Stomach (tissue), 9 donors: ENCODE data around the gene GLP2R. TPM values are rescaled to one million over a fixed set of nuclear protein-coding genes. Genes with fewer than 3 reads are reported as not detected.
A peak's percentile ranks its signal among the peaks of the same experiment; 100 is the strongest.

Experiments
- DNase-seq, 2 donors: peaks; one replicate each; pipeline versions ENCODE4 v3.0.0 to v3.0.0-alpha.2; 2013 to 2019
- H3K27ac ChIP-seq, 5 donors: fragments of 200-600 bp in 4 of 5; sonication (generic) in 4 of 5; one replicate each; pipeline ENCODE4 v1.5.1; 2013 to 2019; ENCODE audit warnings: mild to moderate bottlenecking in 1 of 5, moderate library complexity in 1 of 5
- H3K27me3 ChIP-seq, 3 donors: fragments of 200-600 bp; sonication (generic); one replicate each; pipeline ENCODE4 v1.5.1; 2017 to 2019; ENCODE audit warnings: mixed run types in 1 of 3
- H3K36me3 ChIP-seq, 4 donors: fragments of 200-600 bp; sonication (generic); 1 replicate in 3 of 4; 2 replicates in 1 of 4; pipeline ENCODE4 v1.5.1; 2016 to 2019
- H3K4me1 ChIP-seq, 4 donors: fragments of 200-600 bp; sonication (generic); one replicate each; pipeline ENCODE4 v1.5.1; 2016 to 2019
- H3K4me3 ChIP-seq, 4 donors: fragments of 200-600 bp; sonication (generic) in 3 of 4; one replicate each; pipeline ENCODE4 v1.5.1; 2016 to 2019; ENCODE audit warnings: mild to moderate bottlenecking in 1 of 4
- H3K9me3 ChIP-seq, 4 donors: fragments of 200-600 bp; sonication (generic); one replicate each; pipeline ENCODE4 v1.5.1; 2016 to 2019
- CTCF ChIP-seq, 7 experiments: fragments of 450-650 bp in 4 of 7; fragments of 200-600 bp in 3 of 7; sonication (generic) in 3 of 7; IDR thresholded peaks; one replicate each; pipeline ENCODE4 v1.5.1; 2016 to 2019; ENCODE audit warnings: antibody characterized with exemption in 7 of 7, control low read depth in 2 of 7, mild to moderate bottlenecking in 1 of 7
- EP300 ChIP-seq: sonication (generic); formaldehyde crosslinking; IDR thresholded peaks from one replicate; pipeline ENCODE4 v1.6.1; 2017; ENCODE audit warnings: antibody characterized with exemption
- POLR2A ChIP-seq, 4 donors: fragments of 450-650 bp; IDR thresholded peaks; one replicate each; pipeline ENCODE4 v1.6.1; 2016; ENCODE audit warnings: antibody characterized with exemption in 4 of 4, control low read depth in 2 of 4, mild to moderate bottlenecking in 1 of 4, moderate library complexity in 1 of 4
- POLR2AphosphoS5 ChIP-seq, 3 donors: sonication (generic); formaldehyde crosslinking; IDR thresholded peaks; one replicate each; pipeline ENCODE4 v1.6.1; 2016; ENCODE audit warnings: antibody characterized with exemption in 3 of 3
- WGBS, 5 donors: extraction: QIAGEN DNeasy Blood & Tissue Kit in 3 of 5; methylation state at CpG; one replicate each; pipeline versions ENCODE4 v1.1.5 to v1.1.7; 2013 to 2018; 5-methylcytosine and 5-hydroxymethylcytosine counted together
- intact Hi-C: fragments of 100-400 bp; cut with DNase I; formaldehyde crosslinking; loops from one replicate; pipeline ENCODE4 v1.15.1; 2023; ENCODE audit warnings: low total_unique reads
- polyA plus RNA-seq, 3 donors: library from polyadenylated mRNA; stranded (reverse); fragments of 200-250 nt; gene quantifications; one replicate each; pipeline ENCODE4 v1.2.3, GENCODE V29; 2013
- total RNA-seq, 5 donors: library from RNA; depleted of rRNA; stranded (reverse); fragments of >200 nt; gene quantifications; one replicate each; pipeline versions ENCODE4 v1.1.0 to v1.2.3, GENCODE V29; 2014 to 2016
- donor health status: healthy with polysubstance abuse.
- donor health status: Bipolar disorder and iron deficiency.
- donor health status: healthy.

GLP2R gene
- total and polyA plus RNA-seq, 8 donors: 0.40 to 15.4 (median 5.8) TPM

GRCh38 chr17:9872852-9873251, 47.1 kb downstream of the GLP2R start:
- H3K27ac ChIP-seq: no peak overlapping the region
- intact Hi-C loops: no loop called here
- H3K4me3 ChIP-seq: no peak overlapping the region
- WGBS, 5 donors: 62 to 90% (median 74%) methylated on average over 6 of the region's 6 CpGs
- no peaks in the 10 kb centered on the region for H3K9me3 ChIP-seq
- no peak for DNase-seq
- TF ChIP-seq CTCF (IDR thresholded peaks at IDR 0.05) (no peak), POLR2A (IDR thresholded peaks at IDR 0.05) (no peak), POLR2AphosphoS5 (IDR thresholded peaks at IDR 0.05) (no peak), EP300 (no peak)
- peaks cover 0 to 20% (median 7%) of the 10 kb centered on the region in 4 donors for H3K4me1 ChIP-seq
- H3K36me3 ChIP-seq: no peaks in the 10 kb centered on the region
- H3K27me3 ChIP-seq: peaks cover 0 to 7% (median 0%) of the 10 kb centered on the region in 3 donors

GRCh38 chr17:9874722-9875121, 49.0 kb downstream of the GLP2R start:
- TF ChIP-seq CTCF (IDR thresholded peaks at IDR 0.05) (no peak), POLR2A (IDR thresholded peaks at IDR 0.05) (no peak), EP300 (no peak), POLR2AphosphoS5 (IDR thresholded peaks at IDR 0.05) (no peak)
- 57 to 85% (median 72%) methylated on average over 3 of the region's 3 CpGs for WGBS, 5 donors
- DNase-seq: no peak
- Histone ChIP-seq H3K36me3 (no peaks in the 10 kb centered on the region), H3K4me1 (peaks cover 0 to 20% (median 7%) of the 10 kb centered on the region in 4 donors), H3K9me3 (no peaks in the 10 kb centered on the region), H3K27me3 (peaks cover 0 to 7% (median 0%) of the 10 kb centered on the region in 3 donors), H3K27ac (peak overlapping the region in 3 of 5 donors; percentile 24 to 44 (median 31)), H3K4me3 (no peak overlapping the region)
- intact Hi-C loops: no loop called here

- Histone ChIP-seq H3K36me3 (no peaks in the 10 kb centered on the region), H3K4me1 (peaks cover 0 to 20% (median 7%) of the 10 kb centered on the region in 4 donors), H3K9me3 (no peaks in the 10 kb centered on the region), H3K27me3 (peaks cover 0 to 7% (median 0%) of the 10 kb centered on the region in 3 donors), H3K27ac (peak overlapping the region in 3 of 5 donors; percentile 24 to 44 (median 31)), H3K4me3 (no peak overlapping the region)
- no peak for TF ChIP-seq POLR2A (IDR thresholded peaks at IDR 0.05)
- TF ChIP-seq CTCF (IDR thresholded peaks at IDR 0.05): no peak
- peak in 1 of 3 donors; percentile 47 for TF ChIP-seq POLR2AphosphoS5 (IDR thresholded peaks at IDR 0.05)
- TF ChIP-seq EP300: no peak
- intact Hi-C loops: no loop called here
- DNase-seq: peak in 1 of 2 donors; percentile 13
- 29 to 45% (median 31%) methylated on average over 3 of the region's 3 CpGs for WGBS, 5 donors
These were observed 49.7 kb downstream of the GLP2R start for GRCh38 chr17:9875441-9875840.

GRCh38 chr17:9878356-9878755, 52.6 kb downstream of the GLP2R start:
- WGBS, 5 donors: 52 to 66% (median 63%) methylated on average over 3 of the region's 3 CpGs
- no peaks in the 10 kb centered on the region for H3K36me3 ChIP-seq

More at GRCh38 chr17:9878356-9878755, 52.6 kb downstream of the GLP2R start:
- Histone ChIP-seq H3K4me1 (peaks cover 0 to 20% (median 7%) of the 10 kb centered on the region in 4 donors), H3K27me3 (peaks cover 0 to 4% (median 0%) of the 10 kb centered on the region in 3 donors), H3K9me3 (peaks cover 0 to 18% (median 17%) of the 10 kb centered on the region in 4 donors), H3K4me3 (no peak overlapping the region), H3K27ac (no peak overlapping the region)
- TF ChIP-seq POLR2AphosphoS5 (IDR thresholded peaks at IDR 0.05) (no peak), EP300 (no peak), CTCF (IDR thresholded peaks at IDR 0.05) (no peak), POLR2A (IDR thresholded peaks at IDR 0.05) (no peak)
- intact Hi-C loops: no loop called here
- DNase-seq: no peak
